Neural progenitor cell (in vitro differentiated cells): ENCODE measurements around the gene ELFN1.

Source experiments
- EZH2 ChIP-seq: fragments of 200-600 bp; sonication (generic); IDR thresholded peaks from 2 replicates; pipeline ENCODE4 v1.6.1; 2017; ENCODE audit warnings: antibody characterized with exemption, mild to moderate bottlenecking, moderate library complexity
- EZH2phosphoT487 ChIP-seq: fragments of 200-600 bp; sonication (generic); IDR thresholded peaks from 2 replicates; pipeline ENCODE4 v1.6.1; 2017; ENCODE audit warnings: antibody characterized with exemption
- TF ChIP-seq, protein P1 (sequence below): fragments of 200-600 bp; sonication (generic); IDR thresholded peaks from 2 replicates; pipeline ENCODE4 v1.5.1; 2017; ENCODE audit warnings: antibody characterized with exemption, mild to moderate bottlenecking

DNA sequence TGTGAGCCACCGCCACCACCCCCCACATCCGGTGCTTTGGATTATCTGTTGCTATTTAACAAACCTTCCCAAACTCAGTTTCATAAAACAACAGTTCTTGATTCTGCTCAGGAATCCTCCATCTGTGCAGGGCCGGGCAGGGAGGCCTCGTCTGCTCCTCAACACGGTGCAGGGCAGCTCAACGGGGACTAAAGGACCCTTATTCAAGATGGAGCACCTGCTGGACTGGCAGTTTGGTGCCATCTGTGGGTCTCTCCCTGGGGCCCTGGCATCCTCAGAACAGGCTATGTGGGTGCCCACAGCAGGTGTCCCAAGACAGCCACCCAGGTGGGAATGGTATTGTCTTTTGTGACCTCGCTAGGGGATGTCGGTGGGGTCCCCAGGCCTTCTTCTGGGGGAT, 31.0 kb upstream of the ELFN1 start:
- TF ChIP-seq, protein P1, sequence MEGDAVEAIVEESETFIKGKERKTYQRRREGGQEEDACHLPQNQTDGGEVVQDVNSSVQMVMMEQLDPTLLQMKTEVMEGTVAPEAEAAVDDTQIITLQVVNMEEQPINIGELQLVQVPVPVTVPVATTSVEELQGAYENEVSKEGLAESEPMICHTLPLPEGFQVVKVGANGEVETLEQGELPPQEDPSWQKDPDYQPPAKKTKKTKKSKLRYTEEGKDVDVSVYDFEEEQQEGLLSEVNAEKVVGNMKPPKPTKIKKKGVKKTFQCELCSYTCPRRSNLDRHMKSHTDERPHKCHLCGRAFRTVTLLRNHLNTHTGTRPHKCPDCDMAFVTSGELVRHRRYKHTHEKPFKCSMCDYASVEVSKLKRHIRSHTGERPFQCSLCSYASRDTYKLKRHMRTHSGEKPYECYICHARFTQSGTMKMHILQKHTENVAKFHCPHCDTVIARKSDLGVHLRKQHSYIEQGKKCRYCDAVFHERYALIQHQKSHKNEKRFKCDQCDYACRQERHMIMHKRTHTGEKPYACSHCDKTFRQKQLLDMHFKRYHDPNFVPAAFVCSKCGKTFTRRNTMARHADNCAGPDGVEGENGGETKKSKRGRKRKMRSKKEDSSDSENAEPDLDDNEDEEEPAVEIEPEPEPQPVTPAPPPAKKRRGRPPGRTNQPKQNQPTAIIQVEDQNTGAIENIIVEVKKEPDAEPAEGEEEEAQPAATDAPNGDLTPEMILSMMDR, result no peak
- TF ChIP-seq EZH2 (no peak), EZH2phosphoT487 (no peak)
